Measurements from ENCODE around the gene SUMO4.

Gene SUMO4

GRCh38 chr6:149392093-149392492 is 8.0 kb upstream of the SUMO4 start:
- DNase-seq: no peak

GRCh38 chr6:149392535-149392934 is 7.5 kb upstream of the SUMO4 start:
- DNase-seq: no peak

GRCh38 chr6:149393002-149393679 is 6.9 kb upstream of the SUMO4 start:
- no peak for DNase-seq

- DNase-seq: no peak
Measured at GRCh38 chr6:149395185-149395584, 4.9 kb upstream of the SUMO4 start.

- DNase-seq: no peak
Measured at GRCh38 chr6:149397384-149397783, 2.7 kb upstream of the SUMO4 start.

GRCh38 chr6:149403534-149403933 is 3.5 kb downstream of the SUMO4 start:
- DNase-seq: no peak

- no peak for DNase-seq
Measured at GRCh38 chr6:149405823-149406765, 6.0 kb downstream of the SUMO4 start.

GRCh38 chr6:149409617-149410016 is 9.6 kb downstream of the SUMO4 start:
- no peak for DNase-seq

- no peak for DNase-seq
Measured at GRCh38 chr6:149410557-149410956, 10.5 kb downstream of the SUMO4 start.

GRCh38 chr6:149414009-149414408 is 13.9 kb downstream of the SUMO4 start:
- no peak for DNase-seq

GRCh38 chr6:149414821-149415220 is 14.8 kb downstream of the SUMO4 start:
- no peak for DNase-seq

GRCh38 chr6:149419696-149420404 is 19.8 kb downstream of the SUMO4 start:
- DNase-seq: no peak

- no peak for DNase-seq
Measured at GRCh38 chr6:149421132-149421531, 21.1 kb downstream of the SUMO4 start.

GRCh38 chr6:149422581-149422980 is 22.5 kb downstream of the SUMO4 start:
- DNase-seq: no peak

- no peak for DNase-seq
Measured at GRCh38 chr6:149423964-149424440, 23.9 kb downstream of the SUMO4 start.

GRCh38 chr6:149425224-149425623 is 25.2 kb downstream of the SUMO4 start:
- DNase-seq: no peak

GRCh38 chr6:149425754-149426153 is 25.7 kb downstream of the SUMO4 start:
- no peak for DNase-seq

- DNase-seq: no peak
Measured at GRCh38 chr6:149428606-149429005, 28.5 kb downstream of the SUMO4 start.

GRCh38 chr6:149429427-149430360 is 29.6 kb downstream of the SUMO4 start:
- DNase-seq: no peak

GRCh38 chr6:149431905-149432775 is 32.1 kb downstream of the SUMO4 start:
- peak; percentile 93 for DNase-seq

- DNase-seq: no peak
Measured at GRCh38 chr6:149433405-149433804, 33.3 kb downstream of the SUMO4 start.

All from activated CD4-positive, alpha-beta T cell treated with anti-CD3 and anti-CD28 coated beads, Interleukin-2, amount 50 U/mL, for 16 hours (primary cell).